HCT116 (cell line): ENCODE results near the gene ARL14EPL. TPM values are rescaled to one million over a fixed set of nuclear protein-coding genes. Genes with fewer than 3 reads are reported as not detected.

Experiments used
- ATAC-seq: fragments of 200-7000 bp; cut with Tn5 transposase; 2 replicates; pipeline ENCODE4 v1.9.1; 2020; ENCODE audit warnings: mild to moderate bottlenecking, moderate library complexity
- BruUV-seq: library from RNA; stranded (reverse); fragments of 400-500 nt; replicated peaks from 2 replicates; lab custom pipeline; 2021; lab: Mats Ljungman, UMichigan
- CTCF ChIA-PET: fragments of 300-600 bp; sonication (Branson Sonifier 250); formaldehyde crosslinking; loops from one replicate; lab custom pipeline; 2021; ENCODE audit warnings: antibody characterized with exemption; lab: Charles Lee
- POLR2A ChIA-PET: fragments of 300-600, 350-600 bp; sonication (Branson Sonifier 250); formaldehyde crosslinking; loops from one replicate; lab custom pipeline; 2021; ENCODE audit warnings: antibody characterized with exemption; lab: Charles Lee
- RAD21 ChIA-PET, 2 experiments: fragments of 300-600 bp; sonication (Branson Sonifier 250); formaldehyde crosslinking; loops; one replicate each; lab custom pipeline; 2023; ENCODE audit warnings: low total read pairs in 2 of 2; ENCODE audit not compliant: uncharacterized antibody in 2 of 2, unreplicated experiment in 2 of 2, low non-redundant PET in 1 of 2; lab: Charles Lee
- DNase-seq: peaks from one replicate; pipeline ENCODE4 v3.0.0-alpha.2; 2010; ENCODE audit warnings: low read depth, low spot score
- H2AFZ ChIP-seq: fragments of 200-600 bp; shearing (Covaris generic), sonication (generic); 2 replicates; pipeline ENCODE4 v1.6.1; 2017; ENCODE audit warnings: low read depth, mixed run types, mixed read lengths, antibody characterized with exemption, low read length; ENCODE audit not compliant: poor library complexity, severe bottlenecking
- H3K27ac ChIP-seq: 2 replicates; pipeline ENCODE4 v1.5.1; 2012; ENCODE audit warnings: low read depth, low read length
- H3K27me3 ChIP-seq: fragments of 200-600 bp; sonication (generic); 2 replicates; pipeline ENCODE4 v1.6.1; 2016; ENCODE audit warnings: mixed run types, low read length, mixed read lengths; ENCODE audit not compliant: insufficient read depth
- H3K36me3 ChIP-seq, 2 experiments: fragments of 200-500 bp in 1 of 2; fragments of 200-600 bp in 1 of 2; sonication (Bioruptor generic) in 1 of 2; sonication (generic) in 1 of 2; 2 replicates each; pipeline versions ENCODE4 v1.5.1 to v1.6.1; 2014 to 2016; ENCODE audit warnings: low read length in 2 of 2, inconsistent platforms in 1 of 2, mixed read lengths in 1 of 2, mixed run types in 1 of 2; ENCODE audit not compliant: insufficient read depth in 2 of 2, control insufficient read depth in 1 of 2
- H3K4me1 ChIP-seq, 2 experiments: fragments of 200-600 bp in 1 of 2; sonication (generic) in 1 of 2; 2 replicates each; pipeline versions ENCODE4 v1.5.1 to v1.6.1; 2012 to 2017; ENCODE audit warnings: low read length in 2 of 2, inconsistent platforms in 1 of 2, mild to moderate bottlenecking in 1 of 2, mixed read lengths in 1 of 2, mixed run types in 1 of 2, moderate library complexity in 1 of 2; ENCODE audit not compliant: insufficient read depth in 2 of 2, control insufficient read depth in 1 of 2
- H3K4me2 ChIP-seq: fragments of 200-600 bp; sonication (generic); 2 replicates; pipeline ENCODE4 v1.6.1; 2017; ENCODE audit warnings: mixed run types, low read length, mixed read lengths
- H3K4me3 ChIP-seq, 2 experiments: fragments of 200-600 bp in 1 of 2; sonication (generic) in 1 of 2; replicated peaks in 1 of 2; 2 replicates each; pipeline ENCODE4 v1.5.1; 2011 to 2016; ENCODE audit warnings: low read length in 2 of 2, control low read depth in 1 of 2, low read depth in 1 of 2, mild to moderate bottlenecking in 1 of 2, mixed read lengths in 1 of 2, mixed run types in 1 of 2
- H3K79me2 ChIP-seq: fragments of 200-600 bp; sonication (generic); 2 replicates; pipeline ENCODE4 v1.6.1; 2017; ENCODE audit warnings: mild to moderate bottlenecking, mixed run types, low read length, moderate library complexity, mixed read lengths; ENCODE audit not compliant: insufficient read depth
- H3K9ac ChIP-seq: fragments of 200-600 bp; sonication (generic); 2 replicates; pipeline ENCODE4 v1.6.1; 2016; ENCODE audit warnings: low read length, mixed read lengths
- H3K9me2 ChIP-seq: fragments of 200-600 bp; sonication (generic), shearing (Covaris generic); 2 replicates; pipeline ENCODE4 v1.6.1; 2017; ENCODE audit warnings: mixed run types, mild to moderate bottlenecking, moderate library complexity; ENCODE audit not compliant: insufficient read depth
- H3K9me3 ChIP-seq, 2 experiments: fragments of 200-500 bp in 1 of 2; fragments of 200-600 bp in 1 of 2; sonication (Bioruptor generic) in 1 of 2; sonication (generic) in 1 of 2; 2 replicates each; pipeline ENCODE4 v1.6.1; 2014 to 2017; ENCODE audit warnings: low read length in 2 of 2, mixed read lengths in 2 of 2, inconsistent platforms in 1 of 2, low read depth in 1 of 2, mild to moderate bottlenecking in 1 of 2, mixed run types in 1 of 2, moderate library complexity in 1 of 2; ENCODE audit not compliant: control insufficient read depth in 1 of 2, insufficient read depth in 1 of 2
- H4K20me1 ChIP-seq: fragments of 200-600 bp; sonication (generic), shearing (Covaris generic); 2 replicates; pipeline ENCODE4 v1.6.1; 2017; ENCODE audit warnings: mixed run types, mild to moderate bottlenecking, moderate library complexity; ENCODE audit not compliant: insufficient read depth
- CBX3 ChIP-seq: IDR thresholded peaks from 2 replicates; pipeline ENCODE4 v1.6.1; 2012; ENCODE audit warnings: low read depth
- CTCF ChIP-seq, 3 experiments: fragments of 200-600 bp in 1 of 3; sonication (generic) in 1 of 3; IDR thresholded peaks in 2 of 3; conservative IDR thresholded peaks in 1 of 3; 2 replicates each; pipeline ENCODE4 v1.5.1; 2012 to 2017; ENCODE audit warnings: low read depth in 2 of 3, low read length in 2 of 3, antibody characterized with exemption in 1 of 3, borderline replicate concordance in 1 of 3, control low read depth in 1 of 3, mild to moderate bottlenecking in 1 of 3, mixed read lengths in 1 of 3, mixed run types in 1 of 3, moderate library complexity in 1 of 3; ENCODE audit not compliant: insufficient read depth in 1 of 3
- EGR1 ChIP-seq: IDR thresholded peaks from 2 replicates; pipeline ENCODE4 v1.6.1; 2012; ENCODE audit warnings: low read depth
- ELF1 ChIP-seq: IDR thresholded peaks from 2 replicates; pipeline ENCODE4 v1.6.1; 2012; ENCODE audit warnings: low read depth, borderline replicate concordance
- EZH2 ChIP-seq: fragments of 200-600 bp; sonication (generic); IDR thresholded peaks from 2 replicates; pipeline ENCODE4 v1.6.1; 2017; ENCODE audit warnings: antibody characterized with exemption, mixed run types
- FOSL1 ChIP-seq: IDR thresholded peaks from 2 replicates; pipeline ENCODE4 v1.6.1; 2012; ENCODE audit warnings: low read depth
- JUND ChIP-seq: IDR thresholded peaks from 2 replicates; pipeline ENCODE4 v1.6.1; 2012
- MAX ChIP-seq: IDR thresholded peaks from 2 replicates; pipeline ENCODE4 v1.6.1; 2012
- POLR2AphosphoS5 ChIP-seq: IDR thresholded peaks from 2 replicates; pipeline ENCODE4 v1.6.1; 2011; ENCODE audit warnings: mild to moderate bottlenecking, low read depth, low read length, moderate library complexity
- RAD21 ChIP-seq: IDR thresholded peaks from 2 replicates; pipeline ENCODE4 v1.6.1; 2012; ENCODE audit warnings: low read depth, mild to moderate bottlenecking
- SP1 ChIP-seq: IDR thresholded peaks from 2 replicates; pipeline ENCODE4 v1.6.1; 2012; ENCODE audit warnings: low read depth
- TCF7L2 ChIP-seq: IDR thresholded peaks from 2 replicates; pipeline ENCODE4 v1.7.0; 2011; ENCODE audit warnings: borderline replicate concordance, inconsistent platforms; ENCODE audit not compliant: insufficient read depth, insufficient read length; ENCODE audit errors: extremely low read depth
- ZNF274 ChIP-seq: fragments of 200-500 bp; sonication (Bioruptor generic); IDR thresholded peaks from 2 replicates; pipeline ENCODE4 v1.6.1; 2014; ENCODE audit warnings: mild to moderate bottlenecking, low read depth, low read length, inconsistent platforms
- intact Hi-C: fragments of 100-400 bp; cut with micrococcal nuclease; formaldehyde crosslinking; loops from 2 replicates; pipeline ENCODE4 v1.10.0; 2022
- total RNA-seq: library from RNA; stranded (reverse); gene quantifications from one replicate; pipeline ENCODE4 v1.2.1, GENCODE V29; 2021; ENCODE audit not compliant: unreplicated experiment
- TF ChIP-seq, protein P1 (sequence below): IDR thresholded peaks from 2 replicates; pipeline ENCODE4 v1.6.1; 2012; ENCODE audit warnings: low read depth

Gene ARL14EPL
- total RNA-seq, 1 experiment from 2014 or later, result 22.9 TPM

- peak; percentile 78 for DNase-seq
- peak overlapping the region; percentile 6; the same call in 1 of the 2 replicates for H3K9ac ChIP-seq
- peak overlapping the region; percentile 70 for H2AFZ ChIP-seq
- peak; percentile 76 for ATAC-seq
- H3K27me3 ChIP-seq, result no peaks in the 10 kb centered on the region
- TF ChIP-seq CTCF (IDR thresholded peaks at IDR 0.05 in 2 of 3, conservative IDR thresholded peaks at IDR 0.05 in 1 of 3; ENCODE audit: borderline replicate concordance in 1 of 3, insufficient read depth in 1 of 3, low read depth in 2 of 3, low read length in 2 of 3), result peak; percentile 79 to 99 (median 83)
- TF ChIP-seq JUND, result no peak
- TF ChIP-seq, protein P1, sequence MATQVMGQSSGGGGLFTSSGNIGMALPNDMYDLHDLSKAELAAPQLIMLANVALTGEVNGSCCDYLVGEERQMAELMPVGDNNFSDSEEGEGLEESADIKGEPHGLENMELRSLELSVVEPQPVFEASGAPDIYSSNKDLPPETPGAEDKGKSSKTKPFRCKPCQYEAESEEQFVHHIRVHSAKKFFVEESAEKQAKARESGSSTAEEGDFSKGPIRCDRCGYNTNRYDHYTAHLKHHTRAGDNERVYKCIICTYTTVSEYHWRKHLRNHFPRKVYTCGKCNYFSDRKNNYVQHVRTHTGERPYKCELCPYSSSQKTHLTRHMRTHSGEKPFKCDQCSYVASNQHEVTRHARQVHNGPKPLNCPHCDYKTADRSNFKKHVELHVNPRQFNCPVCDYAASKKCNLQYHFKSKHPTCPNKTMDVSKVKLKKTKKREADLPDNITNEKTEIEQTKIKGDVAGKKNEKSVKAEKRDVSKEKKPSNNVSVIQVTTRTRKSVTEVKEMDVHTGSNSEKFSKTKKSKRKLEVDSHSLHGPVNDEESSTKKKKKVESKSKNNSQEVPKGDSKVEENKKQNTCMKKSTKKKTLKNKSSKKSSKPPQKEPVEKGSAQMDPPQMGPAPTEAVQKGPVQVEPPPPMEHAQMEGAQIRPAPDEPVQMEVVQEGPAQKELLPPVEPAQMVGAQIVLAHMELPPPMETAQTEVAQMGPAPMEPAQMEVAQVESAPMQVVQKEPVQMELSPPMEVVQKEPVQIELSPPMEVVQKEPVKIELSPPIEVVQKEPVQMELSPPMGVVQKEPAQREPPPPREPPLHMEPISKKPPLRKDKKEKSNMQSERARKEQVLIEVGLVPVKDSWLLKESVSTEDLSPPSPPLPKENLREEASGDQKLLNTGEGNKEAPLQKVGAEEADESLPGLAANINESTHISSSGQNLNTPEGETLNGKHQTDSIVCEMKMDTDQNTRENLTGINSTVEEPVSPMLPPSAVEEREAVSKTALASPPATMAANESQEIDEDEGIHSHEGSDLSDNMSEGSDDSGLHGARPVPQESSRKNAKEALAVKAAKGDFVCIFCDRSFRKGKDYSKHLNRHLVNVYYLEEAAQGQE, result no peak
- no peak for TF ChIP-seq ZNF274
- no peak for TF ChIP-seq SP1
- TF ChIP-seq ELF1, result no peak
- TF ChIP-seq RAD21, result peak; percentile 98
- no peak for TF ChIP-seq POLR2AphosphoS5
- TF ChIP-seq EZH2, result no peak
- TF ChIP-seq FOSL1, result no peak
- TF ChIP-seq CBX3, result no peak
- TF ChIP-seq TCF7L2, result no peak
- TF ChIP-seq EGR1, result 0 out of 2 replicates have a peak, but pooled peaks have one; percentile 7
- no peak for TF ChIP-seq MAX
- TF ChIP-seq, all 23 proteins: peak for 3
- Histone ChIP-seq H3K36me3 (peaks cover 0 to 9% of the 10 kb centered on the region in 2 experiments; a peak in 1 of 4 replicates), H3K4me2 (peak overlapping the region; percentile 19; the same call in 1 of the 2 replicates), H4K20me1 (no peaks in the 10 kb centered on the region), H3K4me1 (peaks cover 4 to 31% of the 10 kb centered on the region in 2 experiments; a peak in 3 of 4 replicates), H3K9me3 (no peaks in the 10 kb centered on the region), H3K4me3 (no peak overlapping the region), H3K27ac (no peak overlapping the region; the same call in 1 of the 2 replicates), H3K79me2 (no peaks in the 10 kb centered on the region), H3K9me2 (no peaks in the 10 kb centered on the region; the same call in 1 of the 2 replicates)
- ChIA-PET RAD21 (interaction anchor here (1.0 kb wide), 2 partner anchors 180 to 433 kb away, joined by 5 read pairs; no protein-coding TSS in a partner anchor), POLR2A (interaction anchor here (1.0 kb wide), 1 partner anchor 233 kb away, joined by 3 read pairs; no protein-coding TSS in a partner anchor), CTCF (interaction anchor here (0.7 to 4.5 kb wide), 17 partner anchors 9 to 758 kb away, joined by 3 to 36 read pairs (median 3); no protein-coding TSS in a partner anchor)
- BruUV-seq, result no TSS peak
- intact Hi-C loops, result loop anchor here (1.0 to 5.0 kb wide), 5 partner anchors 139 to 761 kb away; no protein-coding TSS in a partner anchor
Observed at GRCh38 chr5:116068028-116068632, 35.9 kb downstream of the ARL14EPL start.
